UCSD-AML1 (cell line): ENCODE results near the gene KCNAB2.
A peak's percentile ranks its signal among the peaks of the same experiment; 100 is the strongest.

Experiments used
- DNase-seq: peaks from one replicate; lab custom pipeline; 2025; ENCODE audit not compliant: unreplicated experiment; lab: John Stamatoyannopoulos, UW

KCNAB2 gene

GRCh38 chr1:6029351-6029750 is 16.3 kb upstream of the KCNAB2 start:
- no peak for DNase-seq

GRCh38 chr1:6030132-6030531 is 15.6 kb upstream of the KCNAB2 start:
- DNase-seq = no peak

- DNase-seq = no peak
These were observed 15.0 kb upstream of the KCNAB2 start for GRCh38 chr1:6030547-6031261.

- DNase-seq = no peak
These were observed 12.6 kb upstream of the KCNAB2 start for GRCh38 chr1:6033124-6033523.

GRCh38 chr1:6033986-6034749 is 11.5 kb upstream of the KCNAB2 start:
- DNase-seq = peak; percentile 25

GRCh38 chr1:6034750-6035096 is 11.0 kb upstream of the KCNAB2 start:
- DNase-seq = no peak

GRCh38 chr1:6035303-6035702 is 10.4 kb upstream of the KCNAB2 start:
- no peak for DNase-seq

- DNase-seq = no peak
These were observed 10.0 kb upstream of the KCNAB2 start for GRCh38 chr1:6035719-6036118.

- peak; percentile 79 for DNase-seq
These were observed 8.3 kb upstream of the KCNAB2 start for GRCh38 chr1:6037338-6037762.

GRCh38 chr1:6038603-6039002 is 7.1 kb upstream of the KCNAB2 start:
- no peak for DNase-seq

- DNase-seq = no peak
These were observed 6.7 kb upstream of the KCNAB2 start for GRCh38 chr1:6039031-6039430.

GRCh38 chr1:6040444-6040843 is 5.2 kb upstream of the KCNAB2 start:
- DNase-seq = no peak

GRCh38 chr1:6040861-6041415 is 4.8 kb upstream of the KCNAB2 start:
- DNase-seq = no peak

GRCh38 chr1:6041432-6042062 is 4.1 kb upstream of the KCNAB2 start:
- peak; percentile 37 for DNase-seq

GRCh38 chr1:6043561-6043960 is 2.1 kb upstream of the KCNAB2 start:
- DNase-seq = no peak

- no peak for DNase-seq
These were observed 1.1 kb upstream of the KCNAB2 start for GRCh38 chr1:6044481-6045109.

GRCh38 chr1:6045110-6045502 is 582 bp upstream of the KCNAB2 start:
- DNase-seq = no peak

GRCh38 chr1:6046279-6046678 is 591 bp downstream of the KCNAB2 start:
- no peak for DNase-seq

GRCh38 chr1:6048179-6048867 is 2.6 kb downstream of the KCNAB2 start:
- DNase-seq = no peak

- DNase-seq = no peak
These were observed 3.7 kb downstream of the KCNAB2 start for GRCh38 chr1:6049419-6049818.

GRCh38 chr1:6051423-6051822 is 5.7 kb downstream of the KCNAB2 start:
- DNase-seq = no peak
